GM13976 (cell line): ENCODE measurements around the gene FOXA1.

Source experiments
- DNase-seq: peaks from one replicate; pipeline ENCODE4 v3.0.0; 2012; ENCODE audit warnings: low spot score
- CTCF ChIP-seq: IDR thresholded peaks from 2 replicates; pipeline ENCODE4 v1.5.1; 2012; ENCODE audit warnings: borderline replicate concordance, mild to moderate bottlenecking; ENCODE audit not compliant: insufficient read depth; ENCODE audit errors: extremely low read depth, missing control alignments, control extremely low read depth
- in situ Hi-C: fragments of 300-500 bp; cut with MboI; formaldehyde crosslinking; loops from one replicate; pipeline ENCODE4 v1.12.0; 2022; ENCODE audit warnings: low sequenced_read_pairs, mixed read lengths, inconsistent platforms; ENCODE audit not compliant: unreplicated experiment

FOXA1 gene

GRCh38 chr14:37573356-37573755 lies 21.7 kb downstream of the FOXA1 start:
- in situ Hi-C loops, result no loop called here
- TF ChIP-seq CTCF, result no peak
- no peak for DNase-seq

GRCh38 chr14:37571391-37571790 lies 23.7 kb downstream of the FOXA1 start:
- in situ Hi-C loops, result no loop called here

GRCh38 chr14:37569729-37570128 lies 25.3 kb downstream of the FOXA1 start:
- DNase-seq, result no peak
- in situ Hi-C loops, result no loop called here
- no peak for TF ChIP-seq CTCF

More at GRCh38 chr14:37571391-37571790, 23.7 kb downstream of the FOXA1 start:
- no peak for TF ChIP-seq CTCF
- DNase-seq, result no peak

- no peak for DNase-seq
- TF ChIP-seq CTCF, result no peak
- in situ Hi-C loops, result no loop called here
These were observed 28.2 kb downstream of the FOXA1 start for GRCh38 chr14:37566811-37567371.

- in situ Hi-C loops, result no loop called here
- no peak for TF ChIP-seq CTCF
- DNase-seq, result no peak
These were observed 29.5 kb downstream of the FOXA1 start for GRCh38 chr14:37565550-37565949.

- TF ChIP-seq CTCF, result no peak
- in situ Hi-C loops, result no loop called here
- no peak for DNase-seq
These were observed 31.9 kb downstream of the FOXA1 start for GRCh38 chr14:37563189-37563588.

GRCh38 chr14:37559386-37559785 lies 35.7 kb downstream of the FOXA1 start:
- no peak for TF ChIP-seq CTCF
- in situ Hi-C loops, result no loop called here
- no peak for DNase-seq
